Neural cell (in vitro differentiated cells): ENCODE data around the gene CHRNB4. TPM values are rescaled to one million over a fixed set of nuclear protein-coding genes. Genes with fewer than 3 reads are reported as not detected.

Experiments
- H2AFZ ChIP-seq: fragments of 200-600, 300-800 bp; sonication (generic), shearing (Covaris generic); 2 replicates; pipeline ENCODE4 v1.6.0; 2014; ENCODE audit warnings: low read depth, mild to moderate bottlenecking, antibody characterized with exemption, low read length, moderate library complexity
- H3F3A ChIP-seq: fragments of 200-600 bp; shearing (Covaris generic); 2 replicates; pipeline ENCODE4 v1.6.1; 2016; ENCODE audit warnings: mild to moderate bottlenecking, moderate library complexity, mixed read lengths, antibody characterized with exemption, low read length; ENCODE audit not compliant: insufficient read depth, poor library complexity, severe bottlenecking
- H3K27ac ChIP-seq: fragments of 200-600, 300-800 bp; sonication (generic), shearing (Covaris generic); 2 replicates; pipeline ENCODE4 v1.5.1; 2014; ENCODE audit warnings: mild to moderate bottlenecking, low read length, moderate library complexity
- H3K27me3 ChIP-seq: fragments of 300-800, 200-600 bp; sonication (generic), shearing (Covaris generic); 2 replicates; pipeline ENCODE4 v1.6.0; 2014; ENCODE audit warnings: mild to moderate bottlenecking, low read depth, low read length, moderate library complexity; ENCODE audit not compliant: insufficient read depth
- H3K36me3 ChIP-seq: fragments of 300-800, 200-600 bp; sonication (generic), shearing (Covaris generic); 2 replicates; pipeline ENCODE4 v1.5.1; 2014; ENCODE audit warnings: mild to moderate bottlenecking, antibody characterized with exemption, low read length, moderate library complexity; ENCODE audit not compliant: insufficient read depth
- H3K4me2 ChIP-seq: fragments of 300-800, 200-600 bp; sonication (generic), shearing (Covaris generic); 2 replicates; pipeline ENCODE4 v1.6.0; 2014; ENCODE audit warnings: mild to moderate bottlenecking, low read length
- H3K4me3 ChIP-seq: fragments of 300-800, 200-600 bp; sonication (generic), shearing (Covaris generic); 2 replicates; pipeline ENCODE4 v1.5.1; 2014; ENCODE audit warnings: mild to moderate bottlenecking, low read length, moderate library complexity
- H3K79me2 ChIP-seq: fragments of 200-600 bp; shearing (Covaris generic); replicated peaks from 2 replicates; pipeline ENCODE4 v1.6.0; 2014; ENCODE audit warnings: mild to moderate bottlenecking, low read length, moderate library complexity; ENCODE audit not compliant: insufficient read depth
- H3K9ac ChIP-seq: fragments of 300-800, 200-600 bp; sonication (generic), shearing (Covaris generic); 2 replicates; pipeline ENCODE4 v1.6.1; 2016; ENCODE audit warnings: mild to moderate bottlenecking, low read length, mixed read lengths
- H3K9me2 ChIP-seq: fragments of 200-600 bp; shearing (Covaris generic); 2 replicates; pipeline ENCODE4 v1.6.1; 2016; ENCODE audit warnings: mild to moderate bottlenecking, low read length, mixed read lengths; ENCODE audit not compliant: insufficient read depth
- H3K9me3 ChIP-seq: fragments of 200-600, 300-800 bp; sonication (generic), shearing (Covaris generic); 2 replicates; pipeline ENCODE4 v1.6.1; 2016; ENCODE audit warnings: mild to moderate bottlenecking, mixed run types, low read length, moderate library complexity, mixed read lengths
- H4K20me1 ChIP-seq: fragments of 200-600 bp; shearing (Covaris generic); 2 replicates; pipeline ENCODE4 v1.6.1; 2016; ENCODE audit warnings: mild to moderate bottlenecking, mixed run types; ENCODE audit not compliant: insufficient read depth
- CTCF ChIP-seq: fragments of 450-650 bp; IDR thresholded peaks from 2 replicates; pipeline ENCODE4 v1.5.1; 2014; ENCODE audit warnings: antibody characterized with exemption, mild to moderate bottlenecking, moderate library complexity; ENCODE audit not compliant: poor library complexity, severe bottlenecking
- EP300 ChIP-seq: fragments of 450-650 bp; conservative IDR thresholded peaks from 2 replicates; pipeline ENCODE4 v1.6.1; 2014; ENCODE audit warnings: antibody characterized with exemption, mild to moderate bottlenecking, moderate library complexity; ENCODE audit not compliant: poor library complexity, severe bottlenecking
- EZH2 ChIP-seq: fragments of 200-600, 300-800 bp; shearing (Covaris generic), sonication (generic); IDR thresholded peaks from 2 replicates; pipeline ENCODE4 v1.6.1; 2014; ENCODE audit warnings: antibody characterized with exemption, low read length, borderline replicate concordance, mild to moderate bottlenecking; ENCODE audit not compliant: insufficient read depth, poor library complexity, severe bottlenecking
- MXI1 ChIP-seq: fragments of 450-650 bp; conservative IDR thresholded peaks from 2 replicates; pipeline ENCODE4 v1.6.1; 2014; ENCODE audit warnings: antibody characterized with exemption, mild to moderate bottlenecking; ENCODE audit not compliant: poor library complexity, severe bottlenecking
- POLR2AphosphoS5 ChIP-seq: IDR thresholded peaks from 2 replicates; pipeline ENCODE4 v1.6.1; 2012
- RAD21 ChIP-seq: fragments of 450-650 bp; conservative IDR thresholded peaks from 2 replicates; pipeline ENCODE4 v1.6.1; 2014; ENCODE audit warnings: antibody characterized with exemption, mild to moderate bottlenecking, moderate library complexity
- SMC3 ChIP-seq: fragments of 450-650 bp; conservative IDR thresholded peaks from 2 replicates; pipeline ENCODE4 v1.6.1; 2014; ENCODE audit warnings: antibody characterized with exemption, mild to moderate bottlenecking, moderate library complexity; ENCODE audit not compliant: poor library complexity
- TAF1 ChIP-seq: IDR thresholded peaks from 2 replicates; pipeline ENCODE4 v1.6.1; 2012; ENCODE audit warnings: low read depth
- polyA plus RNA-seq: library from polyadenylated mRNA; depleted of rRNA; stranded (reverse); fragments of >200 nt; gene quantifications from 2 replicates; pipeline ENCODE4 v1.2.3, GENCODE V29; 2014
- TF ChIP-seq, protein P1 (sequence below): IDR thresholded peaks from 2 replicates; pipeline ENCODE4 v1.6.1; 2012; ENCODE audit warnings: borderline replicate concordance

CHRNB4 gene
- polyA plus RNA-seq, 1 donor from 2014 or later: not detected

- H3K4me3 ChIP-seq: no peak overlapping the region
- no peaks in the 10 kb centered on the region for H3F3A ChIP-seq
- H3K27ac ChIP-seq: no peak overlapping the region
- TF ChIP-seq, protein P1, sequence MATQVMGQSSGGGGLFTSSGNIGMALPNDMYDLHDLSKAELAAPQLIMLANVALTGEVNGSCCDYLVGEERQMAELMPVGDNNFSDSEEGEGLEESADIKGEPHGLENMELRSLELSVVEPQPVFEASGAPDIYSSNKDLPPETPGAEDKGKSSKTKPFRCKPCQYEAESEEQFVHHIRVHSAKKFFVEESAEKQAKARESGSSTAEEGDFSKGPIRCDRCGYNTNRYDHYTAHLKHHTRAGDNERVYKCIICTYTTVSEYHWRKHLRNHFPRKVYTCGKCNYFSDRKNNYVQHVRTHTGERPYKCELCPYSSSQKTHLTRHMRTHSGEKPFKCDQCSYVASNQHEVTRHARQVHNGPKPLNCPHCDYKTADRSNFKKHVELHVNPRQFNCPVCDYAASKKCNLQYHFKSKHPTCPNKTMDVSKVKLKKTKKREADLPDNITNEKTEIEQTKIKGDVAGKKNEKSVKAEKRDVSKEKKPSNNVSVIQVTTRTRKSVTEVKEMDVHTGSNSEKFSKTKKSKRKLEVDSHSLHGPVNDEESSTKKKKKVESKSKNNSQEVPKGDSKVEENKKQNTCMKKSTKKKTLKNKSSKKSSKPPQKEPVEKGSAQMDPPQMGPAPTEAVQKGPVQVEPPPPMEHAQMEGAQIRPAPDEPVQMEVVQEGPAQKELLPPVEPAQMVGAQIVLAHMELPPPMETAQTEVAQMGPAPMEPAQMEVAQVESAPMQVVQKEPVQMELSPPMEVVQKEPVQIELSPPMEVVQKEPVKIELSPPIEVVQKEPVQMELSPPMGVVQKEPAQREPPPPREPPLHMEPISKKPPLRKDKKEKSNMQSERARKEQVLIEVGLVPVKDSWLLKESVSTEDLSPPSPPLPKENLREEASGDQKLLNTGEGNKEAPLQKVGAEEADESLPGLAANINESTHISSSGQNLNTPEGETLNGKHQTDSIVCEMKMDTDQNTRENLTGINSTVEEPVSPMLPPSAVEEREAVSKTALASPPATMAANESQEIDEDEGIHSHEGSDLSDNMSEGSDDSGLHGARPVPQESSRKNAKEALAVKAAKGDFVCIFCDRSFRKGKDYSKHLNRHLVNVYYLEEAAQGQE: no peak
- TF ChIP-seq POLR2AphosphoS5 (no peak), EP300 (no peak)
- no peaks in the 10 kb centered on the region for H3K79me2 ChIP-seq
- no peaks in the 10 kb centered on the region for H3K36me3 ChIP-seq
- H3K9ac ChIP-seq: no peak overlapping the region
- H3K9me3 ChIP-seq: no peaks in the 10 kb centered on the region
- H3K9me2 ChIP-seq: no peaks in the 10 kb centered on the region
- no peak overlapping the region for H2AFZ ChIP-seq
- H3K27me3 ChIP-seq: no peaks in the 10 kb centered on the region
- H4K20me1 ChIP-seq: no peaks in the 10 kb centered on the region
- H3K4me2 ChIP-seq: no peak overlapping the region
These were observed 11.1 kb upstream of the CHRNB4 start for GRCh38 chr15:78651930-78652615.

DNA sequence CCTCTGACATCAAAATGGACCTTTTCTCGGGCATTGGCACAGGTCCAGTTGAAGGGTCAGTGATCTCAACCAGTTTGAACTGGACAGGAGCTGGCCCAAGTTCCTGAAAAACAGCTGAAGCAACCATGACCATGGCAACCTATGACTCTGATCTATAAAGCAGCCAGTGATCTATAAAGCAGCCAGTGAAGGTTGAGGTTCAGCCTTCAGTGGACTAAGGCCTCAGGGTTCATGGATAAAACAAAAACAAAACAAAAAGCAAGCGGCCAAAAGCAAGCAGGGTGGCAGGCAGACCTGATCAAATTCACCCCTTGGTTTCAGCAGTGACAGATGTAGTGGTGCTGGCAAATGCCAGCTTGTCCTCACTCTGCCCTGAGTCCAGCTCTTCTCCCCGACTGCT lies 10.0 kb upstream of the CHRNB4 start:
- H3F3A ChIP-seq: no peaks in the 10 kb centered on the region
- H4K20me1 ChIP-seq: no peaks in the 10 kb centered on the region
- no peaks in the 10 kb centered on the region for H3K36me3 ChIP-seq
- no peaks in the 10 kb centered on the region for H3K79me2 ChIP-seq
- H3K27ac ChIP-seq: no peak overlapping the region
- H3K4me2 ChIP-seq: no peak overlapping the region
- no peak for TF ChIP-seq EP300
- TF ChIP-seq SMC3: no peak
- TF ChIP-seq POLR2AphosphoS5: no peak
- TF ChIP-seq EZH2: no peak
- no peak for TF ChIP-seq CTCF
- no peak for TF ChIP-seq MXI1
- no peak for TF ChIP-seq TAF1
- TF ChIP-seq, protein P1: no peak
- no peak for TF ChIP-seq RAD21
- no peak overlapping the region for H3K4me3 ChIP-seq
- no peak overlapping the region for H2AFZ ChIP-seq
- H3K9ac ChIP-seq: no peak overlapping the region
- H3K9me2 ChIP-seq: no peaks in the 10 kb centered on the region
- no peaks in the 10 kb centered on the region for H3K9me3 ChIP-seq
- no peaks in the 10 kb centered on the region for H3K27me3 ChIP-seq
